OCI-LY7 (cell line): ENCODE data around the gene MAP3K15. TPM values are rescaled to one million over a fixed set of nuclear protein-coding genes. Genes with fewer than 3 reads are reported as not detected.

Experiments
- BruUV-seq: library from RNA; stranded (reverse); fragments of 400-500 nt; replicated peaks from 2 replicates; lab custom pipeline; 2021; lab: Mats Ljungman, UMichigan
- CTCF ChIA-PET: fragments of 300-600 bp; sonication (Branson Sonifier 250); formaldehyde crosslinking; loops from one replicate; lab custom pipeline; 2022; ENCODE audit warnings: antibody characterized with exemption; ENCODE audit not compliant: unreplicated experiment; lab: Charles Lee
- POLR2A ChIA-PET: fragments of 300-600 bp; sonication (Branson Sonifier 250); formaldehyde crosslinking; loops from one replicate; lab custom pipeline; 2022; ENCODE audit warnings: antibody characterized with exemption; lab: Charles Lee
- DNase-seq: peaks from one replicate; pipeline ENCODE4 v3.0.0-alpha.2; 2015; ENCODE audit warnings: low spot score
- H2AFZ ChIP-seq: fragments of 200-600 bp; sonication (generic), shearing (Covaris generic); 2 replicates; pipeline ENCODE4 v1.6.1; 2014; ENCODE audit warnings: mild to moderate bottlenecking, antibody characterized with exemption, low read length, moderate library complexity
- H3K27ac ChIP-seq: fragments of 200-600 bp; sonication (generic); 2 replicates; pipeline ENCODE4 v1.5.1; 2014; ENCODE audit warnings: mixed run types, low read depth, mild to moderate bottlenecking, moderate library complexity, low read length, inconsistent platforms; ENCODE audit not compliant: poor library complexity, severe bottlenecking
- H3K36me3 ChIP-seq: fragments of 200-600 bp; sonication (generic); 2 replicates; pipeline ENCODE4 v1.6.1; 2014; ENCODE audit warnings: mild to moderate bottlenecking, antibody characterized with exemption, low read length, moderate library complexity, mixed read lengths; ENCODE audit not compliant: insufficient read depth
- H3K4me1 ChIP-seq: fragments of 200-600 bp; sonication (generic); 2 replicates; pipeline ENCODE4 v1.5.1; 2014; ENCODE audit warnings: mild to moderate bottlenecking, low read length; ENCODE audit not compliant: insufficient read depth, poor library complexity, severe bottlenecking
- H3K4me2 ChIP-seq: fragments of 200-600 bp; sonication (generic); 2 replicates; pipeline ENCODE4 v1.6.1; 2014; ENCODE audit warnings: mild to moderate bottlenecking, low read length
- H3K4me3 ChIP-seq: fragments of 200-600 bp; sonication (generic); 2 replicates; pipeline ENCODE4 v1.5.1; 2014; ENCODE audit warnings: mild to moderate bottlenecking, low read depth, low read length; ENCODE audit not compliant: poor library complexity, severe bottlenecking
- H3K79me2 ChIP-seq: fragments of 200-600 bp; sonication (generic); 2 replicates; pipeline ENCODE4 v1.6.1; 2016; ENCODE audit warnings: low read depth, mild to moderate bottlenecking, low read length, moderate library complexity, mixed read lengths; ENCODE audit not compliant: insufficient read depth
- H3K9me2 ChIP-seq: fragments of 200-600 bp; sonication (generic); 2 replicates; pipeline ENCODE4 v1.6.1; 2016; ENCODE audit warnings: mild to moderate bottlenecking, low read length, mixed read lengths; ENCODE audit not compliant: insufficient read depth
- H3K9me3 ChIP-seq: fragments of 200-600 bp; sonication (generic); 2 replicates; pipeline ENCODE4 v1.6.1; 2014; ENCODE audit warnings: mild to moderate bottlenecking, mixed run types, low read length, mixed read lengths
- H4K20me1 ChIP-seq: fragments of 200-600 bp; sonication (generic); 2 replicates; pipeline ENCODE4 v1.6.1; 2014; ENCODE audit warnings: mild to moderate bottlenecking, antibody characterized with exemption, low read length, moderate library complexity, mixed read lengths; ENCODE audit not compliant: insufficient read depth
- CTCF ChIP-seq: fragments of 200-600 bp; sonication (generic); conservative IDR thresholded peaks from 2 replicates; pipeline ENCODE4 v1.5.1; 2014; ENCODE audit warnings: mild to moderate bottlenecking, antibody characterized with exemption, low read length, moderate library complexity, mixed read lengths
- EZH2phosphoT487 ChIP-seq: fragments of 200-600 bp; sonication (generic); IDR thresholded peaks from 2 replicates; pipeline ENCODE4 v1.6.1; 2018; ENCODE audit warnings: low read depth, borderline replicate concordance, mild to moderate bottlenecking, mixed run types, antibody characterized with exemption, low read length, moderate library complexity, mixed read lengths
- intact Hi-C: fragments of 100-400 bp; cut with micrococcal nuclease; formaldehyde crosslinking; loops from one replicate; pipeline ENCODE4 v1.10.0; 2022; ENCODE audit not compliant: unreplicated experiment
- total RNA-seq, 2 experiments: library from RNA; depleted of rRNA in 1 of 2; stranded (reverse); fragments of >200 nt in 1 of 2; shearing (Covaris generic) in 1 of 2; gene quantifications; 2 replicates each; pipeline ENCODE4 v1.2.3, GENCODE V29; 2014 to 2022

Gene MAP3K15
- total RNA-seq, 2 experiments from 2014 or later: not detected

- H3K36me3 ChIP-seq: no peaks in the 10 kb centered on the region
- CTCF ChIA-PET: no interaction called here
- POLR2A ChIA-PET: no interaction called here
- no peak overlapping the region for H2AFZ ChIP-seq
- no TSS peak for BruUV-seq
- TF ChIP-seq CTCF: no peak
- no peak for TF ChIP-seq EZH2phosphoT487
- no peaks in the 10 kb centered on the region for H3K9me3 ChIP-seq
- no peaks in the 10 kb centered on the region for H3K4me1 ChIP-seq
- DNase-seq: no peak
- H3K4me3 ChIP-seq: no peak overlapping the region
- H3K79me2 ChIP-seq: no peaks in the 10 kb centered on the region
- intact Hi-C loops: no loop called here
- no peak overlapping the region for H3K4me2 ChIP-seq
- no peaks in the 10 kb centered on the region for H3K9me2 ChIP-seq
- H4K20me1 ChIP-seq: no peaks in the 10 kb centered on the region
- H3K27ac ChIP-seq: no peak overlapping the region
These were observed 127.1 kb downstream of the MAP3K15 start for GRCh38 chrX:19388064-19388679.

- TF ChIP-seq EZH2phosphoT487 (no peak), CTCF (no peak)
- Histone ChIP-seq H3K9me3 (no peaks in the 10 kb centered on the region), H3K79me2 (no peaks in the 10 kb centered on the region), H3K4me2 (no peak overlapping the region), H3K27ac (no peak overlapping the region), H3K36me3 (no peaks in the 10 kb centered on the region), H3K9me2 (no peaks in the 10 kb centered on the region), H2AFZ (no peak overlapping the region), H3K4me1 (no peaks in the 10 kb centered on the region), H3K4me3 (no peak overlapping the region), H4K20me1 (no peaks in the 10 kb centered on the region)
- ChIA-PET CTCF (no interaction called here), POLR2A (no interaction called here)
- BruUV-seq: no TSS peak
- intact Hi-C loops: no loop called here
- DNase-seq: no peak
These were observed 128.6 kb downstream of the MAP3K15 start for GRCh38 chrX:19386679-19387078.

GRCh38 chrX:19382555-19383145, 132.7 kb downstream of the MAP3K15 start:
- peak; percentile 55 for DNase-seq
- H4K20me1 ChIP-seq: no peaks in the 10 kb centered on the region
- BruUV-seq: no TSS peak
- H2AFZ ChIP-seq: no peak overlapping the region
- no peak for TF ChIP-seq EZH2phosphoT487
- TF ChIP-seq CTCF: peak; percentile 67
- POLR2A ChIA-PET: no interaction called here
- H3K4me3 ChIP-seq: no peak overlapping the region
- H3K9me2 ChIP-seq: no peaks in the 10 kb centered on the region
- no peak overlapping the region for H3K4me2 ChIP-seq
- no peaks in the 10 kb centered on the region for H3K9me3 ChIP-seq
- H3K36me3 ChIP-seq: no peaks in the 10 kb centered on the region
- no peak overlapping the region for H3K27ac ChIP-seq
- intact Hi-C loops: no loop called here
- CTCF ChIA-PET: interaction anchor here (0.9 kb wide), 1 partner anchor 9 kb away, joined by 3 read pairs; no protein-coding TSS in a partner anchor
- no peaks in the 10 kb centered on the region for H3K4me1 ChIP-seq
- H3K79me2 ChIP-seq: no peaks in the 10 kb centered on the region
